ENCODE results near the gene FAM187B.

The FAM187B gene

GRCh38 chr19:35228177-35228930 lies at the start of gene FAM187B:
TSS of gene FAM187B (minus strand) at chr19:35228739. CDS start at chr19:35228680, 59 bp downstream.
- no peak for DNase-seq (ENCODE audit: low read depth in 2 of 2)

- no peak for DNase-seq (ENCODE audit: low read depth in 2 of 2)
Observed at GRCh38 chr19:35276706-35277281, 48.3 kb upstream of the FAM187B start.

GRCh38 chr19:35274323-35274722 lies 45.8 kb upstream of the FAM187B start:
- no peak for DNase-seq (ENCODE audit: low read depth in 2 of 2)

- no peak for DNase-seq (ENCODE audit: low read depth in 2 of 2)
Observed at GRCh38 chr19:35273686-35274259, 45.2 kb upstream of the FAM187B start.

- no peak for DNase-seq (ENCODE audit: low read depth in 2 of 2)
Observed at GRCh38 chr19:35272954-35273649, 44.6 kb upstream of the FAM187B start.

GRCh38 chr19:35272122-35272719 lies 43.7 kb upstream of the FAM187B start:
- no peak for DNase-seq (ENCODE audit: low read depth in 2 of 2)

- DNase-seq (ENCODE audit: low read depth in 2 of 2): no peak
Observed at GRCh38 chr19:35271546-35271945, 43.0 kb upstream of the FAM187B start.

- no peak for DNase-seq (ENCODE audit: low read depth in 2 of 2)
Observed at GRCh38 chr19:35270381-35270811, 41.9 kb upstream of the FAM187B start.

GRCh38 chr19:35269438-35270117 lies 41.0 kb upstream of the FAM187B start:
- DNase-seq (ENCODE audit: low read depth in 2 of 2): peak; percentile 52 to 54

- no peak for DNase-seq (ENCODE audit: low read depth in 2 of 2)
Observed at GRCh38 chr19:35268536-35269437, 40.2 kb upstream of the FAM187B start, which contains the start of gene USF2. TSS of gene USF2 (plus strand) at chr19:35268962. CDS start at chr19:35269102, 140 bp downstream.

- peak; percentile 45 to 53 for DNase-seq (ENCODE audit: low read depth in 2 of 2)
Observed at GRCh38 chr19:35267818-35268535, 39.4 kb upstream of the FAM187B start.

- DNase-seq (ENCODE audit: low read depth in 2 of 2): no peak
Observed at GRCh38 chr19:35267353-35267817, 38.8 kb upstream of the FAM187B start.

- no peak for DNase-seq (ENCODE audit: low read depth in 2 of 2)
Observed at GRCh38 chr19:35266520-35267352, 38.2 kb upstream of the FAM187B start.

- DNase-seq (ENCODE audit: low read depth in 2 of 2): no peak
Observed at GRCh38 chr19:35265900-35266519, 37.5 kb upstream of the FAM187B start.

- DNase-seq (ENCODE audit: low read depth in 2 of 2): no peak
Observed at GRCh38 chr19:35265126-35265899, 36.8 kb upstream of the FAM187B start.

- no peak for DNase-seq (ENCODE audit: low read depth in 2 of 2)
Observed at GRCh38 chr19:35264268-35265125, 36.0 kb upstream of the FAM187B start.

Measured in stimulated activated CD8-positive, alpha-beta memory T cell treated with anti-CD3 and anti-CD28 coated beads, Interleukin-7, amount 100 ng/mL, for 1 hour (primary cell).